Measurements from ENCODE around the gene TMEM245. TPM values are rescaled to one million over a fixed set of nuclear protein-coding genes. Genes with fewer than 3 reads are reported as not detected.
"Not testable (repeated sequence)": the region's sequence is repeated elsewhere in the genome, so short reads cannot be mapped to it uniquely, and the experiment has no call there.

TMEM245 gene

DNA sequence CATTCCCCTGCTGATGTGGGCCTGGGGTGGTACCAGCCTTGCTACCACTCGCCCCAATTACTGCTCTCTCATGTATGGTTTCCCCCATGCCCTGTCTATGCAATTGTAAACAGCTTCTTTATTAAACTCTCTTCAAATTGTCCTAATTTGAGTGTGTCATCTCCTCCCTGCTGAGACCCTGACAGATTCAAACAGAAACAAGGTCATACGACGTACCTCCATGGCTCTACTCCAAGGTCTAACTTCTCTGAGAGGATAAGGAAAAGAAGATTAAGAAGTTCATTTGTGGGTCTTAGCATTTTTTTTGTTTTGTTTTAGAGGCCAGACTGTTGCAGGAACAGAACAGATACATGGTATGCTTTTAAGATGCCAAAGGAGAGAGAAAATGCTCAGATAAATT lies 147.6 kb downstream of the TMEM245 start:
- H3K79me1 ChIP-seq (replicated peaks; ENCODE audit: low read length, poor library complexity, severe bottlenecking) = peaks cover 13% of the 10 kb centered on the region
- H3K27ac ChIP-seq (ENCODE audit: low read length, poor library complexity, severe bottlenecking) = no peak overlapping the region
- H2BK15ac ChIP-seq (ENCODE audit: low read depth, poor library complexity, severe bottlenecking) = no peak overlapping the region
- peaks cover 12 to 58% of the 10 kb centered on the region in 2 experiments for H3K36me3 ChIP-seq (ENCODE audit: control insufficient read depth in 1 of 2, insufficient read depth in 2 of 2, low read depth in 1 of 2, low read length in 2 of 2)
- no peak overlapping the region for H2AFZ ChIP-seq (ENCODE audit: low read depth, low read length)
- H4K91ac ChIP-seq (ENCODE audit: low read length) = no peak overlapping the region
- peak overlapping the region in 1 of 2 experiments; percentile 2 for H3K18ac ChIP-seq (ENCODE audit: low read depth in 1 of 2, low read length in 2 of 2)
- no peak overlapping the region for H3K4me3 ChIP-seq (ENCODE audit: insufficient read depth in 1 of 2, low read depth in 1 of 2, low read length in 2 of 2)
- no peak overlapping the region for H3K14ac ChIP-seq (ENCODE audit: low read length in 2 of 2)
- no peak overlapping the region for H4K8ac ChIP-seq (ENCODE audit: low read length)
- no peak overlapping the region for H2BK120ac ChIP-seq (ENCODE audit: low read depth, low read length)
- H3K4me2 ChIP-seq (ENCODE audit: low read length, poor library complexity, severe bottlenecking) = no peak overlapping the region
- H2BK5ac ChIP-seq (ENCODE audit: low read depth, low read length, poor library complexity, severe bottlenecking) = no peak overlapping the region
- no peak overlapping the region for H3K4ac ChIP-seq (ENCODE audit: low read depth in 1 of 2, low read length in 2 of 2)
- peaks cover 7% of the 10 kb centered on the region for H3K9me3 ChIP-seq (ENCODE audit: control insufficient read depth, low read length)
- H2AK5ac ChIP-seq (ENCODE audit: low read length, severe bottlenecking) = no peak overlapping the region
- no peak overlapping the region for H3K23ac ChIP-seq (ENCODE audit: low read length in 2 of 2)
- no peak overlapping the region for H2BK12ac ChIP-seq (ENCODE audit: low read length in 2 of 2)
- no peak for DNase-seq
- 95% methylated on average over 3 of the region's 3 CpGs for WGBS
- H3K9ac ChIP-seq (ENCODE audit: low read length) = no peak overlapping the region
- no peaks in the 10 kb centered on the region for H3K4me1 ChIP-seq (ENCODE audit: control insufficient read depth, insufficient read depth, low read depth, low read length)
- H3K27me3 ChIP-seq (ENCODE audit: control insufficient read depth in 1 of 2, insufficient read depth in 1 of 2, low read length in 2 of 2) = no peaks in the 10 kb centered on the region

DNA sequence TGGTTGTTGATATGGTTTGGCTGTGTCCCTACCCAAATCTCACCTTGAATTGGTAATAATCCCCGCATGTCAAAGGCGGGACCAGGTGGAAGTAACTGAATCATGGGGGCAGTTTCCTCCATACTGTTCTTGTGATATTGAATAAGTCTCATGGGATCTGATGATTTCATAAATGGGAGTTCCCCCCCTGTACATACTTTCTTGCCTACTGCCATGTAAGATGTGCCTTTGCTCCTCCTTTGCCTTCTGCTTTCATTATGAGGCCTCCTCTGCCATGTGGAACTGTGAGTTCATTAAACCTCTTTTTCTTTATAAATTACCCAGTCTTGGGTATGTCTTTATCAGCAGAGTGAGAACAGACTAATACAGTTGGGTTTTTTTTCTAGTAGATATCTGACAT lies 148.4 kb downstream of the TMEM245 start:
- H2AFZ ChIP-seq (ENCODE audit: low read depth, low read length); H2BK5ac ChIP-seq (ENCODE audit: low read depth, low read length, poor library complexity, severe bottlenecking); H3K27ac ChIP-seq (ENCODE audit: low read length, poor library complexity, severe bottlenecking); H2BK12ac ChIP-seq (ENCODE audit: low read length in 2 of 2); H3K27me3 ChIP-seq (ENCODE audit: control insufficient read depth in 1 of 2, insufficient read depth in 1 of 2, low read length in 2 of 2); H2AK5ac ChIP-seq (ENCODE audit: low read length, severe bottlenecking); H3K4ac ChIP-seq (ENCODE audit: low read depth in 1 of 2, low read length in 2 of 2); H4K8ac ChIP-seq (ENCODE audit: low read length); H3K23ac ChIP-seq (ENCODE audit: low read length in 2 of 2); H3K4me2 ChIP-seq (ENCODE audit: low read length, poor library complexity, severe bottlenecking); H3K9ac ChIP-seq (ENCODE audit: low read length); H3K14ac ChIP-seq (ENCODE audit: low read length in 2 of 2); DNase-seq; H3K4me1 ChIP-seq (ENCODE audit: control insufficient read depth, insufficient read depth, low read depth, low read length); H3K18ac ChIP-seq (ENCODE audit: low read depth in 1 of 2, low read length in 2 of 2); H2BK120ac ChIP-seq (ENCODE audit: low read depth, low read length); H3K4me3 ChIP-seq (ENCODE audit: insufficient read depth in 1 of 2, low read depth in 1 of 2, low read length in 2 of 2); H2BK15ac ChIP-seq (ENCODE audit: low read depth, poor library complexity, severe bottlenecking); H3K9me3 ChIP-seq (ENCODE audit: control insufficient read depth, low read length); H4K91ac ChIP-seq (ENCODE audit: low read length): not testable (repeated sequence)
- WGBS = 100% methylated on average over 2 of the region's 2 CpGs
- H3K36me3 ChIP-seq (ENCODE audit: control insufficient read depth in 1 of 2, insufficient read depth in 2 of 2, low read depth in 1 of 2, low read length in 2 of 2) = peaks cover 10 to 62% of the 10 kb centered on the region in 2 experiments
- peaks cover 11% of the 10 kb centered on the region for H3K79me1 ChIP-seq (replicated peaks; ENCODE audit: low read length, poor library complexity, severe bottlenecking)

GRCh38 chr9:108967916-108968315 lies 151.8 kb downstream of the TMEM245 start:
- H3K14ac ChIP-seq (ENCODE audit: low read length in 2 of 2) = no peak overlapping the region
- H2BK12ac ChIP-seq (ENCODE audit: low read length in 2 of 2) = no peak overlapping the region
- no peak for DNase-seq
- H3K36me3 ChIP-seq (ENCODE audit: control insufficient read depth in 1 of 2, insufficient read depth in 2 of 2, low read depth in 1 of 2, low read length in 2 of 2) = peaks cover 14 to 68% of the 10 kb centered on the region in 2 experiments
- H3K27me3 ChIP-seq (ENCODE audit: control insufficient read depth in 1 of 2, insufficient read depth in 1 of 2, low read length in 2 of 2) = no peaks in the 10 kb centered on the region
- no peak overlapping the region for H3K4me3 ChIP-seq (ENCODE audit: insufficient read depth in 1 of 2, low read depth in 1 of 2, low read length in 2 of 2)
- no peak overlapping the region for H3K18ac ChIP-seq (ENCODE audit: low read depth in 1 of 2, low read length in 2 of 2)
- H3K23ac ChIP-seq (ENCODE audit: low read length in 2 of 2) = no peak overlapping the region
- H3K27ac ChIP-seq (ENCODE audit: low read length, poor library complexity, severe bottlenecking) = no peak overlapping the region
- H2AK5ac ChIP-seq (ENCODE audit: low read length, severe bottlenecking) = no peak overlapping the region
- H3K79me1 ChIP-seq (replicated peaks; ENCODE audit: low read length, poor library complexity, severe bottlenecking) = peaks cover 15% of the 10 kb centered on the region
- H3K4me2 ChIP-seq (ENCODE audit: low read length, poor library complexity, severe bottlenecking) = no peak overlapping the region
- H2BK15ac ChIP-seq (ENCODE audit: low read depth, poor library complexity, severe bottlenecking) = no peak overlapping the region
- no peak overlapping the region for H3K9ac ChIP-seq (ENCODE audit: low read length)
- no peak overlapping the region for H2BK120ac ChIP-seq (ENCODE audit: low read depth, low read length)
- no peak overlapping the region for H2AFZ ChIP-seq (ENCODE audit: low read depth, low read length)
- no peak overlapping the region for H4K91ac ChIP-seq (ENCODE audit: low read length)
- no peaks in the 10 kb centered on the region for H3K4me1 ChIP-seq (ENCODE audit: control insufficient read depth, insufficient read depth, low read depth, low read length)
- H3K9me3 ChIP-seq (ENCODE audit: control insufficient read depth, low read length) = peaks cover 7% of the 10 kb centered on the region
- H4K8ac ChIP-seq (ENCODE audit: low read length) = no peak overlapping the region
- H2BK5ac ChIP-seq (ENCODE audit: low read depth, low read length, poor library complexity, severe bottlenecking) = no peak overlapping the region
- no peak overlapping the region for H3K4ac ChIP-seq (ENCODE audit: low read depth in 1 of 2, low read length in 2 of 2)

Small RNA genes lying within 50 kb of the gene (small RNA-seq; reads per million reads assigned to genes)
- gene MIR32 (ENCODE audit: low read depth) = 23.6 reads per million, percentile 87 among the genes with 10 or more reads in this experiment
- not detected for gene RF00019 (ENCODE audit: low read depth)

Data from mesenchymal stem cell (in vitro differentiated cells and primary cell).